Upper lobe of left lung (tissue), 6 donors: Measurements from ENCODE around the gene GPX6. TPM values are rescaled to one million over a fixed set of nuclear protein-coding genes. Genes with fewer than 3 reads are reported as not detected.
A peak's percentile ranks its signal among the peaks of the same experiment; 100 is the strongest.
"Not testable (repeated sequence)": the region's sequence is repeated elsewhere in the genome, so short reads cannot be mapped to it uniquely, and the experiment has no call there.

Source experiments
- ATAC-seq, 2 donors: fragments of 200-7000 bp; cut with Tn5 transposase; one replicate each; pipeline ENCODE4 v1.9.1; 2022; ENCODE audit warnings: mild to moderate bottlenecking in 2 of 2, moderate library complexity in 2 of 2; ENCODE audit not compliant: low FRiP score in 2 of 2
- DNase-seq, 2 donors: peaks; one replicate each; pipeline ENCODE4 v3.0.0-alpha.2; 2019 to 2020
- H3K27ac ChIP-seq, 4 donors: fragments of 200-600 bp; sonication (generic); one replicate each; pipeline ENCODE4 v1.5.1; 2016 to 2019
- H3K27me3 ChIP-seq, 4 donors: fragments of 200-600 bp; sonication (generic); one replicate each; pipeline ENCODE4 v1.5.1; 2017 to 2019
- H3K36me3 ChIP-seq, 4 donors: fragments of 200-600 bp; sonication (generic); one replicate each; pipeline ENCODE4 v1.5.1; 2016 to 2019
- H3K4me1 ChIP-seq, 4 donors: fragments of 200-600 bp; sonication (generic); one replicate each; pipeline ENCODE4 v1.5.1; 2018 to 2019
- H3K4me3 ChIP-seq, 4 donors: fragments of 200-600 bp; sonication (generic); one replicate each; pipeline ENCODE4 v1.5.1; 2017 to 2019; ENCODE audit warnings: mild to moderate bottlenecking in 2 of 4, moderate library complexity in 1 of 4
- H3K9me3 ChIP-seq, 4 donors: fragments of 200-600 bp; sonication (generic); one replicate each; pipeline ENCODE4 v1.5.1; 2018 to 2019
- EP300 ChIP-seq, 4 donors: sonication (generic); formaldehyde crosslinking; IDR thresholded peaks; one replicate each; pipeline ENCODE4 v1.5.1; 2017; ENCODE audit warnings: antibody characterized with exemption in 4 of 4, control low read depth in 2 of 4
- POLR2A ChIP-seq, 4 donors: fragments of 450-650 bp; IDR thresholded peaks; one replicate each; pipeline ENCODE4 v1.5.1; 2016 to 2017; ENCODE audit warnings: antibody characterized with exemption in 4 of 4, mild to moderate bottlenecking in 2 of 4
- POLR2AphosphoS5 ChIP-seq, 2 donors: sonication (generic); formaldehyde crosslinking; IDR thresholded peaks; one replicate each; pipeline ENCODE4 v1.5.1; 2017; ENCODE audit warnings: antibody characterized with exemption in 2 of 2
- WGBS, 2 donors: methylation state at CpG; one replicate each; pipeline ENCODE4 v1.1.5; 2017 to 2018; 5-methylcytosine and 5-hydroxymethylcytosine counted together
- total RNA-seq, 6 donors: library from RNA; depleted of rRNA in 4 of 6; stranded (reverse); fragments of >200 nt in 4 of 6; gene quantifications; one replicate each; pipeline versions ENCODE4 v1.1.0 to v1.2.1, GENCODE V29; 2016 to 2021
- TF ChIP-seq, protein P1 (sequence below), 6 experiments: fragments of 450-650 bp in 4 of 6; fragments of 200-600 bp in 2 of 6; sonication (generic) in 2 of 6; IDR thresholded peaks; one replicate each; pipeline ENCODE4 v1.5.1; 2016 to 2019; ENCODE audit warnings: antibody characterized with exemption in 6 of 6
- donor health status: DM: no; HTN: no; CAD: no; lungs with moderate emphysema.
- donor health status: DM: no; HTN: yes; CAD: no; lungs with severe emphysema.

GPX6 gene
- total RNA-seq, 6 donors from 2014 or later, result not detected

GRCh38 chr6:28525496-28526039, 10.0 kb upstream of the GPX6 start, which contains the start of gene GPX5:
GPX5 (plus strand) TSS chr6:28525881; CDS start chr6:28526014, 133 bp downstream.
- no peaks in the 10 kb centered on the region for H3K4me1 ChIP-seq
- H3K27me3 ChIP-seq, result no peaks in the 10 kb centered on the region
- no peak within 1 kb of the TSS for H3K4me3 ChIP-seq
- 36 to 50% methylated on average over 7 to 10 of the region's 10 CpGs for WGBS, 2 donors
- H3K36me3 ChIP-seq, result no peaks in the 10 kb centered on the region
- ATAC-seq (no peak), DNase-seq (no peak)
- no peak within 1 kb of the TSS for H3K27ac ChIP-seq
- no peaks in the 10 kb centered on the region for H3K9me3 ChIP-seq
- no peak for TF ChIP-seq POLR2AphosphoS5 (IDR thresholded peaks at IDR 0.05)

DNA sequence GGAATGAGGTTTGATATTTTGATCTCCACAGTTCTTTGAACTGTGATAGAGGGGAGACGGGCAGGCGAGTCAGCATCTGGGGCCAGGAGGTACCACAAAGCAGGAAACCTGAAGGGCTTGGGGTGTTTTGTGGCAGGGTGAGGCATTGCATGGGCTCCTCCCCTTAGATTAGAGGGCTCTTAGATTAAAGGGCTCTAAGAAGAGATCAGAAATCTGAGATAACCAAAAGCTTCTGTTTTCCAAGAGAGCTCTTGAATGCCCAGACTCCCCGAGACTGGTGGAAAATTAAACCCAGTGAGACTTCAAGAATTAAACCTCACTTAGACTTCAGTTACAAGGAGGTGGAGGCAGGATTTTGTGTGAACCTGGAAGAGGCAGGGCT, 7.6 kb upstream of the GPX6 start:
- Histone ChIP-seq H3K27me3 (no peaks in the 10 kb centered on the region), H3K4me3 (no peak overlapping the region), H3K9me3 (no peaks in the 10 kb centered on the region), H3K27ac (no peak overlapping the region), H3K4me1 (no peaks in the 10 kb centered on the region), H3K36me3 (no peaks in the 10 kb centered on the region)
- 25 to 49% methylated on average over 3 of the region's 3 CpGs for WGBS, 2 donors
- no peak for ATAC-seq
- DNase-seq, result no peak
- no peak for TF ChIP-seq POLR2A (IDR thresholded peaks at IDR 0.05)
- TF ChIP-seq, protein P1, sequence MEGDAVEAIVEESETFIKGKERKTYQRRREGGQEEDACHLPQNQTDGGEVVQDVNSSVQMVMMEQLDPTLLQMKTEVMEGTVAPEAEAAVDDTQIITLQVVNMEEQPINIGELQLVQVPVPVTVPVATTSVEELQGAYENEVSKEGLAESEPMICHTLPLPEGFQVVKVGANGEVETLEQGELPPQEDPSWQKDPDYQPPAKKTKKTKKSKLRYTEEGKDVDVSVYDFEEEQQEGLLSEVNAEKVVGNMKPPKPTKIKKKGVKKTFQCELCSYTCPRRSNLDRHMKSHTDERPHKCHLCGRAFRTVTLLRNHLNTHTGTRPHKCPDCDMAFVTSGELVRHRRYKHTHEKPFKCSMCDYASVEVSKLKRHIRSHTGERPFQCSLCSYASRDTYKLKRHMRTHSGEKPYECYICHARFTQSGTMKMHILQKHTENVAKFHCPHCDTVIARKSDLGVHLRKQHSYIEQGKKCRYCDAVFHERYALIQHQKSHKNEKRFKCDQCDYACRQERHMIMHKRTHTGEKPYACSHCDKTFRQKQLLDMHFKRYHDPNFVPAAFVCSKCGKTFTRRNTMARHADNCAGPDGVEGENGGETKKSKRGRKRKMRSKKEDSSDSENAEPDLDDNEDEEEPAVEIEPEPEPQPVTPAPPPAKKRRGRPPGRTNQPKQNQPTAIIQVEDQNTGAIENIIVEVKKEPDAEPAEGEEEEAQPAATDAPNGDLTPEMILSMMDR (IDR thresholded peaks at IDR 0.05), result no peak
- no peak for TF ChIP-seq POLR2AphosphoS5 (IDR thresholded peaks at IDR 0.05)
- no peak for TF ChIP-seq EP300 (IDR thresholded peaks at IDR 0.05)

GRCh38 chr6:28522594-28523240, 7.1 kb upstream of the GPX6 start:
- H3K36me3 ChIP-seq, result no peaks in the 10 kb centered on the region
- no peaks in the 10 kb centered on the region for H3K4me1 ChIP-seq
- no peaks in the 10 kb centered on the region for H3K9me3 ChIP-seq
- H3K27me3 ChIP-seq, result no peaks in the 10 kb centered on the region
- no peak for DNase-seq
- H3K4me3 ChIP-seq, result no peak overlapping the region
- no peak for ATAC-seq
- no peak for TF ChIP-seq POLR2A (IDR thresholded peaks at IDR 0.05)
- TF ChIP-seq, protein P1 (IDR thresholded peaks at IDR 0.05), result no peak
- no peak for TF ChIP-seq POLR2AphosphoS5 (IDR thresholded peaks at IDR 0.05)
- TF ChIP-seq EP300 (IDR thresholded peaks at IDR 0.05), result no peak
- no peak overlapping the region for H3K27ac ChIP-seq

- Histone ChIP-seq H3K4me3 (no peak overlapping the region), H3K27me3 (no peaks in the 10 kb centered on the region), H3K36me3 (no peaks in the 10 kb centered on the region), H3K4me1 (no peaks in the 10 kb centered on the region), H3K9me3 (no peaks in the 10 kb centered on the region), H3K27ac (no peak overlapping the region)
- ATAC-seq (no peak), DNase-seq (no peak)
- TF ChIP-seq EP300 (IDR thresholded peaks at IDR 0.05), result no peak
- 83 to 85% methylated on average over 2 of the region's 2 CpGs for WGBS, 2 donors
Observed at GRCh38 chr6:28517964-28518363, 2.4 kb upstream of the GPX6 start.

DNA sequence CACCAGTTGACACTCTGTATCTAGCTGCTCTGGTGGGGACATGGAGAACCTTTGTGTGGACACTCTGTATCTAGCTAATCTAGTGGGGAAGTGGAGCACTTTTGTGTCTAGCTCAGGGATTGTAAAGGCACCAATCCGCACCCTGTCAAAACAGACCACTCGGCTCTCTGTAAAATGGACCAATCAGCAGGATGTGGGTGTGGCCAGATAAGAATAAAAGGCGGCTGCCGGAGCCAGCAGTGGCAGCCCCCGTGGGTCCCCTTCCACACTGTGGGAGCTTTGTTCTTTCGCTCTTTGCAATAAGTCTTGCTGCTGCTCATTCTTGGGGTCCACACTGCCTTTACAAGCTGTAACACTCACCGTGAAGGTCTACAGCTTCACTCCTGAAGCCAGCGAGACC, 3.2 kb downstream of the GPX6 start:
- DNase-seq, result peak in 1 of 2 donors; percentile 29
- 92 to 94% methylated on average over 8 of the region's 8 CpGs for WGBS, 2 donors
- not testable (repeated sequence) for H3K27me3 ChIP-seq, H3K9me3 ChIP-seq, H3K27ac ChIP-seq, H3K4me1 ChIP-seq, ATAC-seq, H3K4me3 ChIP-seq, H3K36me3 ChIP-seq

GRCh38 chr6:28511628-28512300, 3.8 kb downstream of the GPX6 start:
- ATAC-seq (no peak), DNase-seq (peak in 1 of 2 donors; percentile 75)
- H3K4me3 ChIP-seq, result no peak overlapping the region
- TF ChIP-seq, protein P1 (IDR thresholded peaks at IDR 0.05), result no peak
- TF ChIP-seq POLR2AphosphoS5 (IDR thresholded peaks at IDR 0.05) (no peak), EP300 (IDR thresholded peaks at IDR 0.05) (no peak), POLR2A (IDR thresholded peaks at IDR 0.05) (no peak)
- H3K9me3 ChIP-seq, result no peaks in the 10 kb centered on the region
- H3K4me1 ChIP-seq, result no peaks in the 10 kb centered on the region
- no peak overlapping the region for H3K27ac ChIP-seq
- 94 to 96% methylated on average over 7 to 51 of the region's 51 CpGs for WGBS, 2 donors
- no peaks in the 10 kb centered on the region for H3K27me3 ChIP-seq
- H3K36me3 ChIP-seq, result no peaks in the 10 kb centered on the region
